ENCODE data around the gene MLLT10.

Gene MLLT10

DNA sequence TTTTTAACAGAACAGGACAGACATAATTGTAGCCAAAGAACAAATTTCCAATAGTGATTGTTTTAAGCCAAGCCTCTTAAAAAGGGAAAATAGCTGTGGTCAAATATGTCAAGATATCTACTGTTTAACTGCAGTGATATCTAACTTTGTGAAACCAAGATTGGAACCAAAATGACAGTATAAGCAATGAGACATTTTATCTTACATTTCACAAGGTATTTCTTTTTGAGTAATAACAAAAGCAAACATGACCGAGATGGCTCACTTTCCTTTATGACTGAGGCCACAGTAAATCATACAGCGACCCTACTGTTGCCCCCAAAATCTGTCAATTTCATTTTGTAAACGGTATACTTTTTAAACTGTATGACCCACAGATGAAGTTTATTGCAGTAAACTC is 215.8 kb downstream of the MLLT10 start:
- DNase-seq: no peak

DNA sequence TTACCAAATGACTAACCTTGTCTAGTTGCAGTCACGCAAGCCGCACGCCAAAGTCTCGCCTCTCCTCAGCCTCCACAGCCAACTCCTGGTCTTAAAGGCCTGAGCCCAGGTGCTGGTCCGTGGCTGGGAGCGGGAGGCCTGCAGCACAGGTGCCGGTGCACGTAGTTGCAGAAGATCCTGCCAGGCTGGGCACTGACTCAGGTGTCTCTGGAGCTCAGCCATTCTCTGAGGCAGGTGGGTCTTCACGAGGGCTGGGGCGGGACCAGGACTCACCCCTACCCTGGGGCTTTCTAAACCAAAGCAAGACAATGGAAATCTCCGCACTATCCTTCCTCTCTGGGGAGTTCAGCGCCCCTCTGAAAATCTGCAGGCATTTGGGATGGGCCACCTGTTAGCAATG is 216.4 kb downstream of the MLLT10 start:
- no peak for DNase-seq

DNA sequence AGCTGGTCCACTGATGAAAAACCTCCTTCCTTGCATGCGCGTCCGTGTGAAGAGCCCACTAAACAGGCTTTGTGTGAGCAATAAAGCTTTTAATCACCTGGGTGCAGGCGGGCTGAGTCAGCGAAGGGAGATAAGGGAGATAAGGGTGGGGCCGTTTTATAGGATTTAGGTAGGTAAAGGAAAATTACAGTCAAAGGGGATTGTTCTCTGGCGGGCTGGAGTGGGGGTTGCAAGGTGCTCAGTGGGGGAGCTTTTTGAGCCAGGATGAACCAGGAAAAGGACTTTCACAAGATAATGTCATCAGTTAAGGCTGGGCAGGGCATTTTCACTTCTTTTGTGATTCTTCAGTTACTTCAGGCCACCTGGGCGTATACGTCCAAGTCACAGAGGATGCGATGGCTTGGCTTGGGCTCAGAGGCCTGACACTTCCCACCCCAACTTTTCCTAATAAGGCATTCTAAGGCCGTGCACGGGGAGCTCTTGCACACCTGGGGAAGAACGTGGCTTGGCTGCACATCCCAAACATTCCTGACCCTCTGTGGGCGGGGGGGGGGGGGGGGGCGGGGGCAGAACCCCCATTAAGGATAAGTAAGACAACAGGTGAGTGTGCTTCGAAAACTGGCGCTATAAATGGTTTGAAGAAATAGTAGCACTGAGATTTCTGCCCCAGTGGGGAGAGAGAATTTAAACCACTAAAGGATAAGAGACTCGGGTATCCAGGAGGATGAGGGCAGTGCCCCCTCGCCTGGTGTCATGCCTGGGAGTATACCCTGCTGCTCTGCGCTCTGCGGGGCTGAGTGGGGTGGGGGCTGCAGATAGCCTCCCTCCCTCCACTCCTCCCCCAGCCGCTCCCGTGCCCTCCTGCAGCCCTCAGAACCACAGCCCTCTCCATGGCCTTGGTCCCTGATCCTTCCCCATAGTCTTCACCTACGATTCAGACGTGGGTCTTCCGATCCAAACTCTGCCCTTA is 217.6 kb downstream of the MLLT10 start:
- DNase-seq: no peak

DNA sequence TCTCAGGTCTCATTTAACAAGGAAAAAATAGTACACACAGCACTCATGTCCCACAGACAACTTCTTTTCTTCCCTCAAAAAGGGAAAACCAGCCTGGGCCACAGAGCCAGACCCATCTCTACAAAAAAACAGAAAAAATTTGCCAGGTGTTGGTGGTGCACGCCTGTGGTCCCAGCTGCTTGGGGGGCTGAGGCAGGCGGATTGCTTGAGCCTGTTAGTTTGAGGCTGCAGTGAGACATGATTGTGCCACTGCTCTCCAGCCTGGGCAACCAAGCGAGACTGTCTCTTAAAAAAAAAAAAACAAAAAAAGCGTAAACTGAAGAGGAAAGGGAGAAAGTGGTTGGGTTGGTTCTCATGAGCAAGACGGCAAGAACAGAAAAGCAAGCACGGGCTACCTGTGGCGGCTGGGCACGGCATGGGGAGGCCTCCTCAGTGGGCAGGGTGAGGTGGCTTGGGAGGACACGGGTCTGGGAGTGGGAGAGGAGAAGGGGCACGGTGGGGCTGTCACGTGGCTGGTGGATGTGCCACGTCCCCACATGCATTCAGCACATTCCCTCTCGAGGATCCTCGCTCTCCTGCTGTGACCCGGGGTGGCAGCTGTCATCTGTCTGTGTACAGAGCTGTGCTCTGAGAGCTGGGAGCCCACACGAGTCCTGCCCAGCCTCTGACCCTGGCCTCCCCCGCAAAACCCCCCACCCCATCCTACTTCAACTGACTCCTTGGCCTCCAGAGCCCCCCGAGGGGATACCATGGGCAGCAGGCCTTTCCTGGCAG is 219.7 kb downstream of the MLLT10 start:
- DNase-seq: no peak

DNA sequence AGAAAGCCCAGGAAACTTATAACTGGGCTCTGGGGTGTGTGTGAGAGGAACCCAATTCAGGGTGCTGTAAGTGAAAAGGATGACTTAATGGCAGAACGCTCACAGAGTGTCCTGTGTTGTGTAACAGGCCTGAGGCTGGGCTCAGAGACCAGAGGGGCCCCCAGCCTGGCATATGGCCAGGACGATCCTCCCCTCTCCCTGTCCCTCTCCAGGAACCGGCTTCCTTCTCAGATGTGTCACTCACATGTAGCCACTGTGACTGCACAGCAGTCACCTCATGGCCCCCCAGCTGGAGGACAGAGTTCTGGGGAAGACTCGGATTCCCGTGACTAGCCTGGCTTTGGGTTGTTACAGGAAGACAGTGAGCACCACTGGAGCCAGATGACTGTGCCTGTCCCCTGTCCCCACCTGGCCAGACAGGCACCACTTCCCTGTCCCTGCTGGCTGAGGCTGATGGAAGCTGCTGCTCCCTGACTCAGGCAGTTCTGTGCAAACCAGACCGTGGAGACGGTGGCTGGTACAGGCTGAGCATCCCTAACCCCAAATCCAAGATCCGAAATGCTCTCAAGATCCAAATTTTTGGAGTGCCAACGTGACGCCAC is 220.5 kb downstream of the MLLT10 start:
- DNase-seq: no peak

DNA sequence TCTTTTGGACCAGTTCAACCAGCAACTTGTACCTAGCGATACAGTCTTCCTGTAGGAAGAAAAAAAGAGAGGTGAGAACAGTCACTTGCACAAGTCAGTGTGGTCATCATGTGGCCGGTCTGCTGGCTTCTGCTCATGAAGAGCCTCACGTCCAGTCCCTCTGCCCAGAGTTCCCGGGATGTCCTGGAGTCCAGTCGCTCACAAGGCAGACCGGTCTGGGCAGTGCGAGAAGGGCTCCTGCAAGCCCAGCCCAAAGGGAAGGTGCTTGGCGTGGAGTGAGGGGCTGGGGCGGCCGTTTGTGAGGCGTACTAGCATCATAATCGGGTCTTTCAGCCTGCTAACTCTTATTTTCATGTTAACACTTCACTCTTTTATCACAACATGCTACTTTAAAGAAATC is 222.7 kb downstream of the MLLT10 start:
- no peak for DNase-seq

DNA sequence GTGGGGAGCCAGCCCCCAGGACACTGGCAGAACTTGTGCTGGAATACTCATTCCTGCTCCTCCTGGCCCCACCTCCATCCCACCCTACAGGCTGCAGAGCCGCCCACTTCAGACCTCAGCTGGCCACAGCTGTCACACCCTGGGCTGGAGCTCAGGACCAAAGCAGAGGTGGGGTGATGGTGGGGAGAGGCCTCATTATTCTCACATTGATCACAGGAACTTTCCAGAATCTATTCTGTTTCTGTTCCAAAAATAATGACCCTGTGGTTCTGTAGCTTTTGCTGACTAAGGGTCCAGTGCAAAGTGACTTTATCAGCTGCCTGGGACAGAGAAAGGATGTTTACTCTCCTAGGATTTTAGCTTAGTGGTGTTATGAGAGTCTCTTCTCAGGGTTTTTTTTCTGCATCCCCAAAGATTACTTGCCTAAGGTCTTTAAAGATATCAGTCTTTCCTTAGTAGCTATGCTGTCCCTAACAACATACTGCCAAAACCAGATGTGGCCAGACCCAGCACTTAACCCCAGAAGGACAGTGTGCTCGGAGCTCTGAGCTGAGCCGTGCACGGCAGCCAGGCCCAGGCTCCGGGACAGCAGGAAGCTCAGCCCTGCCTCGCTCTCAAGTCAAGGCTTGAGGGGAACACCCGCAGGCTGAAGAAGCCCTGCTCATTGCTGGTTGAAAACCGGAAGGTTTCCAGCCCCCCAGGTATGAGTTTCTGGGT is 223.3 kb downstream of the MLLT10 start:
- DNase-seq: no peak

DNA sequence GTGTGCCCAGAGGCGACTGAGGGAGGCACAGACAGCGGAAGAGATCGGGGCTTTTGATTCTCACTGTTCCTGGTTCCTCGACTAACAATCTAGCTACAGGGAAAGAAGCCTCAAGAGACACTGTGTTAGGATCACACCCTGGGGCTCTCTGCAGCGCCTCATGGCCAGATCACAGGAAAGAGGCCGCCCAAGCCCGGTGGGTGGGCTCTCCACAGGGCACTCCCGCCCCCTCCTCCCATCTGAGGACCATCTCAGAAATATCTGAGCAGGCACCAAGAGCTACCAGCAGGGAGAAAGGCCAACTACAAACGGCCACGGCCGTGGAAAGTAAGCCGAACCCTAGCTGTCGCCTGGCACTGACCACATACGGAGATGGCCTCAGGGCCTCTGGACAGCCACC is 224.2 kb downstream of the MLLT10 start:
- DNase-seq: no peak

DNA sequence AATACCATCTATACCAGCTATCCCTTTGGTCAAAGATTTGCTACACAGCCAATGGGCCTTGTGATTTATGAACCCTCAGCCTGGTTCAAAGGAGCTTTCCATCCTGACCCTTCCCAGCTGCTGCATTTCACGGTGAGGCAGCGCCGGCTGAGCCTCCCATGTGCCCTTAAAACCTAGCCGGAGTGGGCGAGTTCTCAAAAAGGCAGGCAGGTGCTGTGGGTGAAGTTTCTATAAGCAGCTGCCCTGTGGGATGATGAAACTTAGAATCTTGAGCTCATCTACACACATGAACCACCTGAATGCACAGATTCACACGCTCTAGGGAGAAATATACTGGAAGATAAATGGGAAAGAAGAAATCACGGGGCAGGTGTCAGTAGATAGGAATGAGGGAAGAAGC is 224.7 kb downstream of the MLLT10 start:
- DNase-seq: no peak

DNA sequence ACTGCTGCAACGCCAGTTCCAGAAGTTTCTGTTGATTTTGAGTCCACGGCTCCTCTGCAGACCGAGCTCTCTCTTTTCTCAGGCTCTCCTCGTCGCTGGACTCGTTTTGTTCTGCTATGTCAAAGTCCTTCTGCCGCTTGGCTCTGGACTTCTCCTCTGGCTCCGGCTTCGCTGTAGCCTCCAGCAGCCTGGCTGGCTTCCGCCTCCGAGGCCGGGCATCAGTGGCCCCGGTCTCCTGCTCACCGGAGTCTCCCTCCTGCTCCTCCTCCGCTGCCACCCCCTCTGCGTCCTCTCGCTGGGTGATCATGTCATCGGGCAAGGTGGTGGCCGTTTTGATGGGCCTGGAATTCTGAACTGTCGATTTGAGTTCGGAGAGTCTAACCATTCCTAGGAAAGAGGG is 225.2 kb downstream of the MLLT10 start:
- no peak for DNase-seq

DNA sequence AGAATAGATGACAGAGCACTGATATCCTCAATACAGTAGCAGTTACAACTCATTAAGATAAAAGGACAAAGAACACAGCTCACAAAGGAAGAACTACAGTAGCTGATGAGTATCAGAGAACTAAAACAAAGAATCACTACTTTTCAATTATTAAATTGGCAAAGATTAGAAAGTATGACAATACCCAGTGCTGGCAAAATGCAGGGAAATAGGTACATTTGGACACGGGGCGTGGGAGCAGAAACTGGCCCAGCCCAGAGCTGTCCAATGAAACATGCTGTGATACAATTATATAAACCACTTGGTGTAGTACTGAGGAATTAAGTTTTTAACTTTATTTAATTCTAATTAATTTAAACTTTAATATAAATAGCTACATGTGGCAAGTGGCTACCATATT is 226.3 kb downstream of the MLLT10 start:
- no peak for DNase-seq

DNA sequence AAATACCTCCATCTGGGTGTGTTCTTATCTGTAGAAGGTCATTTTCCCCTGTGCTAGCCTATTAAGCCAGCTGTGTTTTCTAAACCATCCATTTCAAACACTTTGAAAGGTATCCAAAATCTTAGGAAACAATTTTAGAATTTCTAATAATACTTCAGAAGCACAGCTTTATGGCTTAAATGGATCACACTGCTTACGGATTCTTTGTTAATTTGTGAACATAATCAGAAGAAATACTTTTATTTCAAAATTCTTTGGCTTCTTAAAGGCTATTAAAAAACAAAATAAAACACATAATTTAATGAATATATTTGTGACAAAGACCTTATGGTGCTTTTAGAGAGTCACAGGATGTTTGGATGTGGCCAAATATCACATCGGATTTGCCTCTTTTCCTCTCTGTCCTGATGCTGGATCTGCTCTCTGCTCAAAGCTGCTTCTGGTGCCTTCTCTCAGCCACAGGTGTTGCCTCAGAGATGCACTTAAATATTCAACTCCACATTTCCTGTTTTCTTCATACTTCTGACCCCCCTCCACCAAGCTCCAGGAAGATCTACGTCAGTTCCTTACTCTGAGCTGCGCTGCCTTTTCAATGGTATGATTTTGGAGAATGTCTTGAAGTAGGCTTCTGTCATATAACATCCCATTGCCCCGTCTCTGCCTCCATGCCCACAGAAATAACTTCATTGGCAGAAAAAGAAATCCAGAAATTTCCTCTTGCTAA is 230.6 kb downstream of the MLLT10 start:
- no peak for DNase-seq

DNA sequence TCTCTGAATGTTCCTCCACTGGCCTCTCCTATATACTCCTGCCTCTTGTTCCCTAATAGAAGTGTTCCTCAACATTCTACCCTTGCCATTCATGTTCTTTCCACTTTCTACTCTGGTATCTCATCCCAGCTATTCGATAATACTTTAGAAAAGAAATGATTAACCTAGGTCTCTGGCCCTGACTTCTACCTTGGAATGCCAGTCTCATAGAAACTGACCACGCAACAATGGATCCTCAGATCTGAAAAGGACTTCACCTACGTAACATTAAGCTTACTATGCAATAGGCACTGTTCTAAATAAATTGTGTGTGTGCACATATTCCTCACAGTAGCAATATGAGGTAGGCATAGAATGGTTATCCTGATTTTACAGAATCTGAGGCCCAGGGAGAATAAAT is 235.0 kb downstream of the MLLT10 start:
- DNase-seq: no peak

DNA sequence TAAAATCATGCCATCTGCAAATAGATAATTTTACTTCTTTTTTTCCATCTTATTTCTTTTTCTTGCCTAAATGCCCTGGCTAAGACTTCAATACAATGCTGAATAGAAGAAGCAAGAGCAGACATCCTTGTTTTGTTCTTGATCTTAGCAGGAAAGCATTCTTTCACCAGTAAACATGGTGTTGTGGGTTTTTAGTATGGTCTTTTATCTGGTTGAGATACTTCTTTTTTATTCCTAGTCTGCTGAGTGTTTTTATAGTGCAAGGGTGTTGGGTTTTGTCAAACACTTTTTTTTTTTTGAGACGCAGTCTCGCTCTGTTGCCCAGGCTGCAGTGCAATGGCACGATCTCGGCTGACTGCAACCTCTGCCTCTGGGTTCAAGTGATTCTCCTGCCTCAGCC is 237.2 kb downstream of the MLLT10 start:
- DNase-seq: no peak

DNA sequence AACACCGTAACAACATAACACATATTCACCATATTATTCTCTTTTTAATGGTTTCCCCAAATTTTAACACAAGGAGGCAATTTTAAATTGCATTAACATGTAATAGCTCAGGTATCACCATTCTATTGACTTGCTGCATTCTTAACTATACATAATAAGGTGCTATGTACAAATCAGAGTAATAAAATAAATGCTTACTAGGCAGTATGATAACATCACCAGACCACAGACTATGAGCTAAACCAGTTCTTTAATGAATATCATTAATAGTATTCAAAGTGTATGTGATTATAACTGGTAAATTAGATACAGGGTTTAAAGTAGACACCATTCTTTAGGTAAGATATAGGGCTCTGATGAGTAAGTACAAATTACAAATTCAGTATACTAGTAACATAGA is 242.9 kb downstream of the MLLT10 start:
- DNase-seq: no peak

DNA sequence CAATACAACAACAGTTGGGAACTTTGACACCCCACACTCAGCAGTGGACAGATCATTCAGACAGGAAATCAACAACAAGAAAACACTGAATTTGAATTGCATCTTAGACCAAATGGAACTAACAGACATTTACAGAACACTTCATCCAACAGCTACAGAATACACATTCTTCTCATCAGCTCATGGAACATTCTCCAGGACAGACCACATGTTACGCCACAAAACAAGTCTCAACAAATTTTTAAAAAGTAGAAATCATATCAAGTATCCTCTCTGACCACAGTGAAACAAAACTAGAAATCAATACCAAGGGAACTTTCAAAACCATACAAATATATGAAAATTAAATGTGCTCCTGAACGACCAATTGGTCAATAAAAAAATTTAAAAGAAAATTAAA is 257.2 kb downstream of the MLLT10 start:
- DNase-seq: no peak
